Measurements from ENCODE around the gene COPS9.

Gene COPS9

DNA sequence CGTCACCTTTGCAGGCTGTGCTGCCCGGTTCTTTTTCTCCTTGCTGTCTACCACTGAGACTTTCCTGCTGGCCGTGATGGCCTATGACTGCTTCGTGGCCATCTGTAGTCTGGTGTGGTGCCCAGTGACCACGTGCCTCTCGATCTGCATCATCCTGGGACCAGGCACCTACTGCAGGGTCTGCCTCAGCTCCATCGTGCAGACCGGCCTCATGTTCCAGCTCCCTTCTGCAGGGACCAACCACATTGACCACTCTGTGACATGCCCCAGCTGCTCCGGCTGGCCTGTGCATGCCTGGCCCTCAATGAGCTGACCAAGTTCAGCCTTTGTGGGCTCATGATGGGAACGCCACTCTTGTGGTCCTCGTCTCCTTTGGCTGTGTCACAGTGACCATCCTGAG is 26.7 kb downstream of the COPS9 start:
- DNase-seq (ENCODE audit: low read depth): no peak

DNA sequence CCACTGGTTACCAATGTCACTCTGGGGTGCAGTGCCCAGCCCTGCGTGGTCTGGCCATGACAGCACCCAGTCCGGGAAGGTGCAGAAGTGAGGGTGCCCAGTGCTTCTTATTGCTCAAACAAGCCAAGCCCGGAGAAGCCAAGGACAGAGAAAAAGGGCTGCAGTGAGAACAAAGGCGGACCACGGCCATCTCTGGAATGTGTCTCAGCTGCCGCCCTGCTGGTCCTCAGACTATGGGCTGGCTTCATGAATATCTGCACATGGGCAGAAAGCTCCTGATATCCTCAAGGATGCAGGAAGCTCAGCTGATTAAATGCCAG is 28.7 kb downstream of the COPS9 start:
- no peak for DNase-seq (ENCODE audit: low read depth)

DNA sequence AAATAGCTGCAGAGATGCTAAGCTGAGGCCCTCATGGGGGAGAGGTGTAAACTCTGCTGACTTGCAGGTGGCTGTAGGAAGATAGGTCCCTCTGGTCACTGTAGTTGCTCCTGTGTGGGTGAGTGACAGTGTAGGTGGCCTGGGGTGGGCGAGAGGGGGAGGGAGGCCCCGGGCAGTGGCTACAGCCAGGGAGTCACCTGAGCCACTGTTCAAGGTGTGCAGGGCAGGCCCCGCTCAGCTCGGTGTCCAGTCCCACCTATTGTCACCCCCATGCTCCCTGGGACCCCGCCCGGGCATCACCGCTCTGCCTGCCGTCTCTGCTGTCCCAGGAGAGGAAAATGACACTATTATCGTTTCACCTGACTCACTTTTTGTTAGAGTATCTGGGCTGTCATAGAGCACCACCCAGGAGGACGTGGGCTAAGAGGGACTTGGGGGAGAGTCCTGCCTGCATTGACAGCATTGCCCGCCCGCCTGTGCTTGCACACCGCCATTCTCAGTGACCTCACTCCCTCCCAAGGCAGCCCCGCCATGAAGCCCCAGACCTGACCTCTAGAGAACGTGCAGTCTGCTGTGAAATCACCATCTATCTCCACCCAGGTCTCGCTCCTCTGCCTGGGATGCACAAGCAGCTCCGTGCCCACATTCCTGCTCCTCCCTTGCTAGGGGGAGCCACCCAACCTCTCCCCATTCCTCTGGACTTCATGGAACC is 29.2 kb downstream of the COPS9 start:
- no peak for DNase-seq (ENCODE audit: low read depth)

DNA sequence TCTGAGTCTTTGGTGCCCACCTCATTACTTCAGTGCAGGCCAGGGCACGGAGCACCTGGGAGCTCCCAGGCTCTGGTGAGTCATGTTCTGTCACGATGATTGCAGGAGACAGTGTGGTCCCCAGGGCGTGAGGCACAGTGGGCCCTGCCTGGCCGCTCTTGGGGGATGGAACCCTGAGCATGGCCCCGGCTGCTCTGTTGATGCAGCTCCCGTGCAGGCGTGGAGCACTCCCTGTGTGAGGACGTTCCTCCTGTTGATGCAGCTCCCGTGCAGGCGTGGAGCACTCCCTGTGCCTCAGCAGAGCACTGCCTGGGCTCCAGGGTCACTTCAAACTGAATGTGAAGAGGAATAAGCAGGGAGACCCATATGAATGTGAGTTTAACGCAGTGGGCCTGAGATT is 30.1 kb downstream of the COPS9 start:
- no peak for DNase-seq (ENCODE audit: low read depth)

DNA sequence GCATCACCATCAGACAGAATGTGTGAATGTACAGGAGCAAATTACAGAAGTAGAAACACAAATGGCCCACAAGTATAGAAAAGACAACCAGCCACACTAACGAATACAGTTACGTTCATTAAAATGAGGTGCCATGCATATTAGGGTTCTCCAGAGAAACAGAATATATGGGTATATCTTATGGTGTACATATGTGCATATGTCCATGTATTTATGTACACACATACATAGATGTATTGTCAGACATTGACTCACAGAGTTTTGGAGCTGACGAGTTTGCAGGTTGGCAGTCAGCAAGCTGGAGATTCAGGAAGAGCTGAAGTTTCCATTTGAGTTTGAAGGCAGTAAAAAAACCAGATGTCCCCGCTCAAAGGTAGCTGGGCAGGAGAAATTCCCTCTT is 33.0 kb downstream of the COPS9 start:
- no peak for DNase-seq (ENCODE audit: low read depth)

DNA sequence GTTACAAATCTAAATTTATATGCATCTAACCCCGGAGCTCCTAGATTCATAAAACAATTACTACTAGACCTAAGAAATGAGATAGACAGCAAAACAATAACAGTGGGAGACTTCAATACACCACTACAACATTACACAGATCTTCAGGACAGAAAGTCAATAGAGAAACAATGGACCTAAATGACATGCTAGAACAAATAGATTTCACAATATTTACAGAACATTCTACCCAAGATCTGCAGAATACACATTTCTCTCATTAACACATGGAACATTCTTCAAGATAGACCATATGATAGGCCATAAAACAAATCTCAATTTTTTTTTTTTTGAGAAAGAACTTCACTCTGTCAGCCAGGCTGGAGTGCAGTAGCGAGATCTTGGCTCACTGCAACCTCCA is 37.8 kb downstream of the COPS9 start:
- no peak for DNase-seq (ENCODE audit: low read depth)

DNA sequence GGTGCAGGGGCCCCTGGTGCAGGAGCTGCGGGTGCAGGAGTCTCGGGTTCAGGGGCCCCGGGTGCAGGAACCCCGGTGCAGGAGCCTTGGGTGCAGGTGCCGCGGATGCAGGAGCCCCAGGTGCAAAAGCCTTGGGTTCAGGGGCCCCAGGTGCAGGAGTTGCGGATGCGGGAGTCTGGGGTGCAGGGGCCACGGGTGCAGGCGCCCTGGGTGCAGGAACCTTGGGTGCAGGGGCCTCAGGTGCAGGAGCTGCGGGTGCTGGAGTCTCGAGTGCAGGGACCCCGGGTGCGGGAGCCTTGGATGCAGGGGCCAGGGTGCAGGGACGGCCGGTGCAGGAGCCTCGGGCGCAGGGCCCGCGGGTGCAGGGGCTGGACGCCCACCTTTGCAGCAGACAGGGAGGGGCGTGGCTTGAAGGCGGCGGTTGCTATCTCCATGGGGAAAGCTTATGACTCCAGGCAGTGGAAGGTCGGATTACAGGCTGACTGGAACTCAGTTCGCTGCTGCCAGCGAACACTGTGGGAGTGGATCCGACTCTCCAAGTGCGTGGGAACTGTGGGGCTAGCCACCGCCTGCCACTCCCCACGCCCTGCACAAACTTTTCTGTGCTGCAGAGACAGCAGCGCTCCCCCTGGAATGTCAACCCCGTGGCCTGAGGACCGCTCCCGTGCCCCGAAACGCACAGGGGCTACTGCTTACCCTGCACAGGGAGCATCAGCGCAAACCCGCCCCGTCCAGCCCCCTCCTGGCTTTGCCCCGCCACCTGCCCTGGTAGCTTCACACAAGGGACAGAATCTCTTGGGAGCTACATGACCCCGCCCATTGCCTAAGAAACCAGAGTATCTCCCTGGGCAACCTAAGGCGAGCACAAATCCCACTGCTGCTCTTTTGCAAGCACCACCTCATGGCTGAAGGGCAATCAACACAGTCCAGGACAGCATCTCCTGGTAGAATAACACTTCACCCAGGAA is 40.3 kb downstream of the COPS9 start:
- no peak for DNase-seq (ENCODE audit: low read depth)

DNA sequence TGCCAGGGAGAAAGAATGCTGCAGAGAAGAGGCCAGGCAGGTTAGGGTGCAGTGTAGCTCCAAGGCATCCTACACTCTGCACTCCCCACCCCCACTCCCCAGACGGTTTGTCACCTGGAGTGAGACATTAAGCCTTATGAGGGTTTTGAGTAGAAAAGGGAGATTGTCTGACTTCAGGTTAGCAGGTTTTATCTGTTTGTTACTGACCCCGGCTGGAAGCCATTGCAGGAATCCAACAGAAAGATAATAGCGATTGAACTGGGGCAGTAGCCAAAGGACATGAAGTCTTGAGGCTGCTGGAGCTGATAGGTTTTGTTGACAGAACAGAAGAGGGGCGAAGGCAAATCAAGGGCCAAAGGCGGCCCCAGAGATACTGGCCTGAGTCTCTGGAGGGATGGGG is 46.8 kb downstream of the COPS9 start:
- DNase-seq (ENCODE audit: low read depth): no peak

DNA sequence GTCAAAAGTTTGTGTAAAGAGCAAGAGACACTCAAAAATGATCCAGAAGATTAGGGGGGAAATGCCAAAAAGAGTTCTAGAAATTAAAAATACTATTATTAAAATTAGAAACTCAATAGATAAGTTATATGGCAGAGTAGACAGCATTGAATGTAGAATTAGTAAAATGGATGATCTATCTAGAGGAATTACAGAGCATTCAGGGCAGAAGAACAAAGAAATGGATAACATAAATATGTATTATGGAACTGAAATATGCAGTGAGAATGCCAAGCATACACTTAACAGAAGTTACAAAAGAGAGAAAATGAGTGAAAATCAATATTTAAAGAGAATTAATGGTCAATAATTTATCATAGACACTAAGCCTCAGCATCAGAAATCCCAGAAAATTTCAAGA is 49.5 kb downstream of the COPS9 start:
- no peak for DNase-seq (ENCODE audit: low read depth)

Data from T follicular helper cell (primary cell).